ENCODE measurements around the gene PAM16.
"Not testable (repeated sequence)": the region's sequence is repeated elsewhere in the genome, so short reads cannot be mapped to it uniquely, and the experiment has no call there.

The PAM16 gene

DNA sequence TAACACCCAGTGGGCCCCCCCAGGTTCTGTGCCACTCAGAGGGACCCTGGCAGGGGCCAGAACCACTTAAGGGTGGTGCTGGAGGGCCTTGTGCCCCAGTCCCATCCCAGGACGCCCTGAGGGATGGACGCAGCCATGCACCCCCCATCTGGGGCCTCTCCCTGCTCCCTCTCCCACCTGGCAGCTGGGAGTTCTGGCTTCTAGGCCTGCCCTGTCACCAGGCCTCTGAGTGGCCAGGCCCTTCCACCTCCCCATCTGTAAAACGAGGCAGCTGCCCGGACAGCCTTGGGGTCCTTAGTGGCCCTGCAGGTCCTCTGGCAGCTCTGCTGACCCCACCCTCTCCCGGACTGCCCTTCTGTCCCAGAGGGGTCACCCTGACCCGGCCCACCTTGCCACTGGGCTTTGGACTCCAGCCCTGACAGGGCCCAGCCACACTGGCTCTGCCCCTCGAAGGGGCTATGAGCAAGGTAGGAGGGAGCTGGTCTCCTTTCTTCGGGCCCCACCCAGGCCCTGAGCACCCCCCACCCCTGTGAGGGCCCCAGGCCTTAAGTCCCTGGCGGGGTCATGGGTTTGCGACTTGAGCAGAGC, 12.3 kb downstream of the PAM16 start:
- no peaks in the 10 kb centered on the region for H3K27me3 ChIP-seq (ENCODE audit: insufficient read depth, low read length)
- H3K4me3 ChIP-seq (ENCODE audit: low read length): no peak overlapping the region
- 94% methylated on average over 10 of the region's 10 CpGs for WGBS
- no peak overlapping the region for H3K27ac ChIP-seq (ENCODE audit: low read depth, low read length)
- no peak overlapping the region for H3K9ac ChIP-seq (ENCODE audit: low read depth, low read length)
- H3K36me3 ChIP-seq (ENCODE audit: insufficient read depth, low read length): peaks cover 50% of the 10 kb centered on the region
- H3K4me1 ChIP-seq (ENCODE audit: insufficient read depth, low read length): no peaks in the 10 kb centered on the region
- H3K9me3 ChIP-seq (ENCODE audit: insufficient read depth, low read depth, low read length): no peaks in the 10 kb centered on the region

DNA sequence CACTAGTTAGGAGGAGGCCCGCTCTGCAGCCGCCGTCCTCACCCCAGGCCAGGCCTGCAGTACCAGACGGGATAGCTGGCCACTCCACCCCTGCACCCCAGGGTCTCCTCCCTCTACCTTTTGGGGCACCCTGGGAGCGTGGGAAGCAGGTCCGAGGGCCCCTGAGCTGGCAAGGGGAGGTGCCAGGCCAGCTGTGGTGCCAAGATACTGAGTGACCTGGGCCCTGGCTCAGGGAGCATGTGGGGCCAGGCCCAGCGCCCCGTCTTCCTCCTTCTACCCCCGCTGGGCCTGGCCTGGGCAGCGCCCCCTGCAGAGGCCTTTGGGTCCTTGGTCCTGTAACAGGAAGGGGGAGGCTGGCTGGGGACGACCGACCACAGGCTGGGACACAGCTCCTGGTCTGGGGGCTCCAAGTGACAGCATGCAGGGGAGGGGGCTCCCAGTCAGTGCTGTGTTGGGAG, 13.0 kb downstream of the PAM16 start:
- Histone ChIP-seq H3K36me3 (ENCODE audit: insufficient read depth, low read length) (peaks cover 50% of the 10 kb centered on the region), H3K27ac (ENCODE audit: low read depth, low read length) (no peak overlapping the region), H3K4me3 (ENCODE audit: low read length) (no peak overlapping the region), H3K9me3 (ENCODE audit: insufficient read depth, low read depth, low read length) (no peaks in the 10 kb centered on the region), H3K4me1 (ENCODE audit: insufficient read depth, low read length) (no peaks in the 10 kb centered on the region), H3K27me3 (ENCODE audit: insufficient read depth, low read length) (no peaks in the 10 kb centered on the region), H3K9ac (ENCODE audit: low read depth, low read length) (no peak overlapping the region)
- 90% methylated on average over 12 of the region's 12 CpGs for WGBS

DNA sequence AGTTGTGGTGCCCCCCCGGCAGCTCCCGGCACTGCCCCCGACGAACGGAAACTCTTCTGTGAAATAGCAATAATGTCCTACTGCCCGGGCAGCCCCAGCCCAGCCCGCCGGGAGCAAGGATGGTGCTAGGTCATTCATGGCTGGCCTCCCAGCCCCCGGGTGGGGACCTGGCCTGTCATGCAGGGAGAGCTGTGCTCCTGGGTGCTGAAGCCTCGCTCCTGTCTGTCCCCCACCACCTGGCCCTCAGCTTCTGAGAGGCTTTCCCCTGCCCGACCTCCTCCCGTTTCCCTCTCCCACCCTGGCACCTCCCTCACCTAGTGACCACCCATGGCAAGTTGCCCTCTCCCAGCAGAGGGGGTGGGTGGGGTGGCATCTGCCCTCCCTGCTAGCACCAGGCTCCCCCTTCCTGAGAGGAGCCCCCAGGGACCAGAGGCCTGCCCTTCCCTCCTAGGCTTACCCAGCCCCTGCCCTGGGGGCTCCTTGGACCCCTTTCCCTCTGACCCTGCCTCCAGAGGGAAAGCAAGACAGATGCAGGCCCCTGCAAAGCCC, 13.5 kb downstream of the PAM16 start:
- Histone ChIP-seq H3K4me1 (ENCODE audit: insufficient read depth, low read length) (no peaks in the 10 kb centered on the region), H3K9me3 (ENCODE audit: insufficient read depth, low read depth, low read length) (no peaks in the 10 kb centered on the region), H3K9ac (ENCODE audit: low read depth, low read length) (no peak overlapping the region), H3K4me3 (ENCODE audit: low read length) (no peak overlapping the region), H3K27ac (ENCODE audit: low read depth, low read length) (no peak overlapping the region), H3K27me3 (ENCODE audit: insufficient read depth, low read length) (no peaks in the 10 kb centered on the region), H3K36me3 (ENCODE audit: insufficient read depth, low read length) (peaks cover 50% of the 10 kb centered on the region)
- 91% methylated on average over 12 of the region's 12 CpGs for WGBS

DNA sequence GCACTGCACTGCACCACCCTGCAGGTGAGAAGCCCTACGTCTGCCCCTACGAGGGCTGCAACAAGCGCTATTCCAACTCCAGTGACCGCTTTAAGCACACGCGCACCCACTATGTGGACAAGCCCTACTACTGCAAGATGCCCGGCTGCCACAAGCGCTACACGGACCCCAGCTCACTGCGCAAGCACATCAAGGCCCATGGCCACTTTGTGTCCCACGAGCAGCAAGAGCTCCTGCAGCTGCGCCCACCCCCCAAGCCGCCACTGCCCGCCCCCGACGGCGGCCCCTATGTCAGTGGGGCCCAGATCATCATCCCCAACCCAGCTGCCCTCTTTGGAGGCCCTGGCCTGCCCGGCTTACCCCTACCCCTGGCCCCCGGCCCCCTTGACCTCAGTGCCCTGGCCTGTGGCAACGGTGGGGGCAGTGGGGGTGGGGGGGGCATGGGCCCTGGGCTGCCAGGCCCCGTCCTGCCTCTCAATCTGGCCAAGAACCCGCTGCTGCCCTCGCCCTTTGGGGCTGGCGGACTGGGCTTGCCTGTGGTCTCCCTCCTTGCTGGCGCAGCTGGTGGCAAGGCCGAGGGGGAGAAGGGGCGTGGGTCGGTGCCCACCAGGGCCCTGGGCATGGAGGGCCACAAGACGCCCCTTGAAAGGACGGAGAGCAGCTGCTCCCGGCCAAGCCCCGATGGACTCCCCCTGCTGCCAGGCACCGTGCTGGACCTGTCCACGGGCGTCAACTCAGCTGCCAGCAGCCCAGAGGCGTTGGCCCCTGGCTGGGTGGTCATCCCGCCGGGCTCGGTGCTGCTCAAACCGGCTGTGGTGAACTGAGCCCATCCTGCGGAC, 14.2 kb downstream of the PAM16 start:
- 94% methylated on average over 40 of the region's 41 CpGs for WGBS
- no peak overlapping the region for H3K9ac ChIP-seq (ENCODE audit: low read depth, low read length)
- no peaks in the 10 kb centered on the region for H3K4me1 ChIP-seq (ENCODE audit: insufficient read depth, low read length)
- no peaks in the 10 kb centered on the region for H3K27me3 ChIP-seq (ENCODE audit: insufficient read depth, low read length)
- peaks cover 50% of the 10 kb centered on the region for H3K36me3 ChIP-seq (ENCODE audit: insufficient read depth, low read length)
- H3K9me3 ChIP-seq (ENCODE audit: insufficient read depth, low read depth, low read length): no peaks in the 10 kb centered on the region
- no peak overlapping the region for H3K27ac ChIP-seq (ENCODE audit: low read depth, low read length)
- H3K4me3 ChIP-seq (ENCODE audit: low read length): no peak overlapping the region

DNA sequence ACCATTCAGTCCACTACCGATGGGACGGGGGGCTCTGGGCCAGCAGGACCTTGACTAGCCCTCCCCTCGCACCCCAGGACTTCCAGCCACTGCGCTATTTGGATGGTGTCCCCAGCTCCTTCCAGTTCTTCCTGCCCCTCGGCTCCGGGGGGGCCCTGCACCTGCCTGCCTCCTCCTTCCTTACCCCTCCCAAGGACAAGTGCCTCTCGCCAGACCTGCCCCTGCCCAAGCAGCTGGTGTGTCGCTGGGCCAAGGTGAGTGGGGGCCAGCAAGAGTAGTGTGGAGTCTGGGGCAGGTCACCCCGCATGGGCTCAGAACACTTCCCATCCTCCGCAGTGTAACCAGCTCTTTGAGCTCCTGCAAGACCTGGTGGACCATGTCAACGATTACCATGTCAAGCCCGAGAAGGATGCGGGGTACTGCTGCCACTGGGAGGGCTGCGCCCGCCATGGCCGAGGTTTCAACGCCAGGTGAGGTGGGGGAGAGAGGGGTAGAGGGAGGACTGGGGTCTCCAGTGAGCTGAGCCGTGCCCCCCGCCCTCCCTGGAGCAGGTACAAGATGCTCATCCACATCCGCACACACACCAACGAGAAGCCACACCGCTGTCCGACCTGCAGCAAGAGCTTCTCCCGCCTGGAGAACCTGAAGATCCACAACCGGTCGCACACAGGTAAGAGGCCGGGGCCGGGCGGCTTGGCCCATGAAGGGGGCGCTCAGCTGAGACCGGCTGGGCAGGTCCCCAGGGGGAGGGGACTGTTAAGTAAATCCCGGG, 16.2 kb downstream of the PAM16 start:
- H3K4me3 ChIP-seq (ENCODE audit: low read length): no peak overlapping the region
- H3K4me1 ChIP-seq (ENCODE audit: insufficient read depth, low read length): no peaks in the 10 kb centered on the region
- H3K9ac ChIP-seq (ENCODE audit: low read depth, low read length): no peak overlapping the region
- peaks cover 38% of the 10 kb centered on the region for H3K36me3 ChIP-seq (ENCODE audit: insufficient read depth, low read length)
- H3K27me3 ChIP-seq (ENCODE audit: insufficient read depth, low read length): no peaks in the 10 kb centered on the region
- no peak overlapping the region for H3K27ac ChIP-seq (ENCODE audit: low read depth, low read length)
- no peaks in the 10 kb centered on the region for H3K9me3 ChIP-seq (ENCODE audit: insufficient read depth, low read depth, low read length)
- WGBS: 92% methylated on average over 32 of the region's 32 CpGs

DNA sequence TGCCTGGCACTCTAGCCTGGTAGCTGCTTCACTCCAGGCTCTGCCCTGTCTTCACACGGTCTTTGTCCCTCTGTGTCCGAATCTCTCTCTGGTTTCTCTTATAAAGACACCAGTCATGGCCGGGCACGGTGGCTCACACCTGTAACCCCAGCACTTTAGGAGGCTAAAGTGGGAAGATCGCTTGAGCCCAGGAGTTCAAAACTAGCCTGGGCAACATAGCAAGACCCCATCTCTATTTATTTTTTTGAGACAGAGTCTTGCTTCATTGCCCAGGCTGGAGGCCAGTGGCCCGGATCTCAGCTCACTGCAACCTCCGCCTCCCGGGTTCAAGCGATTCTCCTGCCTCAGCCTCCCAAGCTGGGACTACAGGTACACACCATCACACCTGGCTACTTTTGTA, 17.4 kb downstream of the PAM16 start:
- H3K4me1 ChIP-seq (ENCODE audit: insufficient read depth, low read length); H3K27me3 ChIP-seq (ENCODE audit: insufficient read depth, low read length); H3K27ac ChIP-seq (ENCODE audit: low read depth, low read length); H3K4me3 ChIP-seq (ENCODE audit: low read length); H3K9ac ChIP-seq (ENCODE audit: low read depth, low read length); H3K9me3 ChIP-seq (ENCODE audit: insufficient read depth, low read depth, low read length): not testable (repeated sequence)
- H3K36me3 ChIP-seq (ENCODE audit: insufficient read depth, low read length): peaks cover 33% of the 10 kb centered on the region
- WGBS: 96% methylated on average over 9 of the region's 9 CpGs

DNA sequence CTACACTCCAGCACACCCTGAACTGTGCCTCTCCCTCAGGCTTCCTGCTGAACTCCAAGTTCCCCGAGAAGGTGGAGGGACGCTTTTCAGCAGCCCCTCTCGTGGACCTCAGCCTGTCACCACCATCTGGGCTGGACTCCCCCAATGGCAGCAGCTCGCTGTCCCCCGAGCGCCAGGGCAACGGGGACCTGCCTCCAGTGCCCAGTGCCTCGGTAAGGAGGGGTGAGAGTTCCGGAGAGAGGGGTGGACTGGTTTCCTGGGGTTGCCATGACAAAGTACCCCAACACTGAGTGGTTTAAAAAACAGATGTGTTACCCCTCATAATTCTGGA, 17.8 kb downstream of the PAM16 start:
- Histone ChIP-seq H3K4me3 (ENCODE audit: low read length) (no peak overlapping the region), H3K9ac (ENCODE audit: low read depth, low read length) (no peak overlapping the region), H3K27ac (ENCODE audit: low read depth, low read length) (no peak overlapping the region), H3K4me1 (ENCODE audit: insufficient read depth, low read length) (peaks cover 6% of the 10 kb centered on the region; the same call in 1 of the 2 replicates), H3K36me3 (ENCODE audit: insufficient read depth, low read length) (peaks cover 30% of the 10 kb centered on the region), H3K27me3 (ENCODE audit: insufficient read depth, low read length) (no peaks in the 10 kb centered on the region), H3K9me3 (ENCODE audit: insufficient read depth, low read depth, low read length) (no peaks in the 10 kb centered on the region)
- 95% methylated on average over 9 of the region's 9 CpGs for WGBS

DNA sequence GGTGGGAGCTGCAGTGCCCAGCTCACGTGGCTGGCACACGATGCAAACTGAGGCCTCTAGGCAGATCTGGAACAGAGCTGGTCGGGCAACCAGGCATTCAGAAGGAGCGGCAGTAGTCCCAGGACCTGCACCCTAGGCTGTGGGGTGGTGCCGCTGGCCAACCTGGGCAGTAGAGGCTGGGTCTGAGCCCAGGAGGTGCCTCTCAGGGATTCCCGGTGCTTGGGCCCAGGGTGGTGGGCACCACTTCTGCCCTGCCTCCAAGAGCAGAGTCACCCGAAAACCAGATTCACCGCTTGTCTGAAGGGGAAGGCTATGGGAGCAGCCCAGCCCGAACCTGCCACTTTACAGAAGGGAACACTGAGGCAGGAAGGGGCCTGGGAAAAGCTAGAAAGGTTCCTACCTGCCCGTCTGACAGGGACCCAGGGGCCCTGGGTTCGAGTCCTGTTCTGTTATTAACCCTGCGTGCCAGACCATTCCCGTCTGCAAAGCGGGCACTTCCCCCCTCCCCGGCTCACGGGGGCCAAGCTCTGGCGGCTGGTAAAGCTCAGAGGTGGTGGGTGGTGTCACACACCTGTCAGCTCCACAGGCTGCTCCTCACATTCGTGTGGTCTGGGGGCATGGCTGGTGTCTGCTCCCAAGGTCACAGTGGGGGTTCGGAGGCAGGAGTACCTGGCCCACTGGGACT, 18.4 kb downstream of the PAM16 start:
- H3K36me3 ChIP-seq (ENCODE audit: insufficient read depth, low read length): peaks cover 25% of the 10 kb centered on the region
- no peaks in the 10 kb centered on the region for H3K27me3 ChIP-seq (ENCODE audit: insufficient read depth, low read length)
- no peaks in the 10 kb centered on the region for H3K9me3 ChIP-seq (ENCODE audit: insufficient read depth, low read depth, low read length)
- no peak overlapping the region for H3K9ac ChIP-seq (ENCODE audit: low read depth, low read length)
- peaks cover 7% of the 10 kb centered on the region; the same call in 1 of the 2 replicates for H3K4me1 ChIP-seq (ENCODE audit: insufficient read depth, low read length)
- no peak overlapping the region for H3K27ac ChIP-seq (ENCODE audit: low read depth, low read length)
- H3K4me3 ChIP-seq (ENCODE audit: low read length): no peak overlapping the region
- WGBS: 96% methylated on average over 19 of the region's 19 CpGs

DNA sequence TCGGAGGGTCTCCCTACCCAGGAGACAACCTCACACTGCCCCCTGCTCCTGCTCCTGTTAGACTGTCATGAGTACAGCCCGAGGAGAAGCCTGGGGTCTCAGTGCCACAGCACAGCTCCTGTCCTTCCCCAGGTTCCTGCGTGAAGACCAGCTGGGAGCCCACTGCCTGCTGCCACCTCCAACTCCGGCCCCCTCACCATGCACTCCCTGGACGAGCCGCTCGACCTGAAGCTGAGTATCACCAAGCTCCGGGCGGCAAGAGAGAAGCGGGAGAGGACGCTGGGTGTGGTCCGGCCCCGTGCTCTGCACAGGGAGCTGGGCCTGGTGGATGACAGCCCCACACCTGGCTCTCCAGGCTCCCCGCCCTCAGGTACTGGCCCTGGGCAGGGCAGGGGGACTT, 19.0 kb downstream of the PAM16 start:
- no peak overlapping the region for H3K9ac ChIP-seq (ENCODE audit: low read depth, low read length)
- 96% methylated on average over 14 of the region's 14 CpGs for WGBS

DNA sequence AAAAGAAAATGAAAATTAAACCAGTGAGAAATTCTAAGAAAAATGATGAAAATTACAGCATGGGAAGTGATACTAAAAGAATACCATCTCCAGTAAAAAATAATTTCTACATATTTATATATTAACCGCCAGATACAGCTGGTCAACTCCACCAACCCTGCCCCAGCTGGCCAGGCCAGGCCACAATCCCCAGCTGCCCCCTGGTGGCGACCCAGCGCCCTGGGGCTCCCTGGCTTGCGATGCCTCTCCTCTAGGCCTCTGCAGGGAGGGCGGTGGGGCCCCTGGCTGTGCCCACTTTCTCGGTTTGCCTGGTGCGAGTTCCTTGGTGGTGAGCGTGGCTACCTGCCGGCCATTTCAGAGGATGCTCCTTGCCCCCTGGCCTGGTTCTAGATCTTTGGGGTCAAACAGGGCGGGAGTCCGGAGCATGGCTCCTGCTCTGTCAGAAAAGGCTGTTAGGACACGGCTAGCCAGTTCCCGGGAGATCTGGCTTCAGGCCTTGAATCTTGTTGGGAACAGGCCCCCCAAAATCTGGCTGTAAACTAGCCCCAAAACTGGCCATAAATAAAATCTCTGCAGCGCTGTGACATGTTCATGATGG, 20.7 kb downstream of the PAM16 start:
- Histone ChIP-seq H3K27ac (ENCODE audit: low read depth, low read length) (no peak overlapping the region), H3K9me3 (ENCODE audit: insufficient read depth, low read depth, low read length) (no peaks in the 10 kb centered on the region), H3K27me3 (ENCODE audit: insufficient read depth, low read length) (no peaks in the 10 kb centered on the region), H3K9ac (ENCODE audit: low read depth, low read length) (no peak overlapping the region), H3K36me3 (ENCODE audit: insufficient read depth, low read length) (peaks cover 14% of the 10 kb centered on the region), H3K4me3 (ENCODE audit: low read length) (no peak overlapping the region), H3K4me1 (ENCODE audit: insufficient read depth, low read length) (peaks cover 7% of the 10 kb centered on the region; the same call in 1 of the 2 replicates)
- WGBS: 69% methylated on average over 14 of the region's 14 CpGs

More for the DNA sequence above, 19.0 kb downstream of the PAM16 start:
- no peak overlapping the region for H3K4me3 ChIP-seq (ENCODE audit: low read length)
- peaks cover 21% of the 10 kb centered on the region for H3K36me3 ChIP-seq (ENCODE audit: insufficient read depth, low read length)
- H3K27ac ChIP-seq (ENCODE audit: low read depth, low read length): no peak overlapping the region
- peaks cover 7% of the 10 kb centered on the region; the same call in 1 of the 2 replicates for H3K4me1 ChIP-seq (ENCODE audit: insufficient read depth, low read length)
- no peaks in the 10 kb centered on the region for H3K9me3 ChIP-seq (ENCODE audit: insufficient read depth, low read depth, low read length)
- no peaks in the 10 kb centered on the region for H3K27me3 ChIP-seq (ENCODE audit: insufficient read depth, low read length)

Measured in HUES64 (cell line).